ENCODE data around the gene PSMC4. TPM values are rescaled to one million over a fixed set of nuclear protein-coding genes. Genes with fewer than 3 reads are reported as not detected.

Gene PSMC4
- total and polyA plus RNA-seq, 7 donors, result 52.9 to 95.7 (median 74.6) TPM

GRCh38 chr19:39968789-39969188 lies 2.2 kb upstream of the PSMC4 start:
- Histone ChIP-seq H3K9me3 (no peaks in the 10 kb centered on the region), H3K36me3 (peaks cover 5 to 17% (median 9%) of the 10 kb centered on the region in 4 donors), H3K4me3 (no peak overlapping the region), H3K27ac (no peak overlapping the region), H3K27me3 (no peaks in the 10 kb centered on the region), H3K4me1 (peaks cover 0 to 23% (median 21%) of the 10 kb centered on the region in 4 donors)
- no peak for DNase-seq
- intact Hi-C loops (cut with DNase I), result no loop called here
- WGBS, 2 donors, result 95 to 97% methylated on average over 15 of the region's 15 CpGs
- TF ChIP-seq, protein P1, sequence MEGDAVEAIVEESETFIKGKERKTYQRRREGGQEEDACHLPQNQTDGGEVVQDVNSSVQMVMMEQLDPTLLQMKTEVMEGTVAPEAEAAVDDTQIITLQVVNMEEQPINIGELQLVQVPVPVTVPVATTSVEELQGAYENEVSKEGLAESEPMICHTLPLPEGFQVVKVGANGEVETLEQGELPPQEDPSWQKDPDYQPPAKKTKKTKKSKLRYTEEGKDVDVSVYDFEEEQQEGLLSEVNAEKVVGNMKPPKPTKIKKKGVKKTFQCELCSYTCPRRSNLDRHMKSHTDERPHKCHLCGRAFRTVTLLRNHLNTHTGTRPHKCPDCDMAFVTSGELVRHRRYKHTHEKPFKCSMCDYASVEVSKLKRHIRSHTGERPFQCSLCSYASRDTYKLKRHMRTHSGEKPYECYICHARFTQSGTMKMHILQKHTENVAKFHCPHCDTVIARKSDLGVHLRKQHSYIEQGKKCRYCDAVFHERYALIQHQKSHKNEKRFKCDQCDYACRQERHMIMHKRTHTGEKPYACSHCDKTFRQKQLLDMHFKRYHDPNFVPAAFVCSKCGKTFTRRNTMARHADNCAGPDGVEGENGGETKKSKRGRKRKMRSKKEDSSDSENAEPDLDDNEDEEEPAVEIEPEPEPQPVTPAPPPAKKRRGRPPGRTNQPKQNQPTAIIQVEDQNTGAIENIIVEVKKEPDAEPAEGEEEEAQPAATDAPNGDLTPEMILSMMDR (IDR thresholded peaks at IDR 0.05), result no peak
- TF ChIP-seq EP300 (IDR thresholded peaks at IDR 0.05), result no peak
- TF ChIP-seq POLR2A (IDR thresholded peaks at IDR 0.05), result no peak
- no peak for TF ChIP-seq POLR2AphosphoS5 (IDR thresholded peaks at IDR 0.05)

DNA sequence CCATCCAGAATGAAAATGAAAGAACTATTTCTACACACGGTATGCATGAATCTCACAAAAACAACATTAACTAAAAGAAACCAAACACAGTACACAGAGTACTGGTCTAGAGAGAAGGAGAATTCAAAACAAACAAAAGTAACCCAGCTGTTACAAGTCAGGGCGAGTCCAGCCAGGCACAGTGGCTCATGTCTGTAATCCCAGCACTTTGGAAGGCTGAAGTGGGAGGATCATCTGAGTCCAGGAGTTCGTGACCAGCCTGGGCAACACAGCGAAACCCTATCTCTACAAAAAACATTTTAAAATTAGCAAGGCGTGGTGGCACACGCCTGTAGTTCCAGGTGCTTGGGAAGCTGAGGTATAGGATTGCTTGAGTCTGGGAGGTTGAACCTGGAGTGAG lies 1.7 kb upstream of the PSMC4 start:
- intact Hi-C loops (cut with DNase I), result no loop called here
- peaks cover 10 to 21% (median 14%) of the 10 kb centered on the region in 4 donors for H3K36me3 ChIP-seq
- 46 to 69% methylated on average over 6 of the region's 6 CpGs for WGBS, 2 donors
- peaks cover 0 to 23% (median 21%) of the 10 kb centered on the region in 4 donors for H3K4me1 ChIP-seq
- H3K4me3 ChIP-seq, result no peak overlapping the region
- no peaks in the 10 kb centered on the region for H3K27me3 ChIP-seq
- no peak overlapping the region for H3K27ac ChIP-seq
- no peaks in the 10 kb centered on the region for H3K9me3 ChIP-seq
- DNase-seq, result no peak
- TF ChIP-seq, protein P1 (IDR thresholded peaks at IDR 0.05), result no peak
- TF ChIP-seq POLR2A (IDR thresholded peaks at IDR 0.05), result no peak
- no peak for TF ChIP-seq POLR2AphosphoS5 (IDR thresholded peaks at IDR 0.05)
- TF ChIP-seq EP300 (IDR thresholded peaks at IDR 0.05), result no peak

- TF ChIP-seq EP300 (IDR thresholded peaks at IDR 0.05), result no peak
- no peak for TF ChIP-seq POLR2A (IDR thresholded peaks at IDR 0.05)
- TF ChIP-seq, protein P1 (IDR thresholded peaks at IDR 0.05), result no peak
- no peak for TF ChIP-seq POLR2AphosphoS5 (IDR thresholded peaks at IDR 0.05)
- intact Hi-C loops (cut with DNase I), result loop anchor here (1.0 to 5.0 kb wide), 4 partner anchors 124 to 418 kb away; partner anchors contain the start of genes DYRK1B and FBL
- no peaks in the 10 kb centered on the region for H3K27me3 ChIP-seq
- H3K9me3 ChIP-seq, result no peaks in the 10 kb centered on the region
- peaks cover 0 to 23% (median 21%) of the 10 kb centered on the region in 4 donors for H3K4me1 ChIP-seq
- peak overlapping the region; percentile 66 to 93 (median 80) for H3K4me3 ChIP-seq
- no peak for DNase-seq
- peak overlapping the region; percentile 86 to 93 (median 90) for H3K27ac ChIP-seq
- H3K36me3 ChIP-seq, result peaks cover 16 to 27% (median 20%) of the 10 kb centered on the region in 4 donors
- whole genome bisulfite sequencing, 2 donors, result 63 to 69% methylated on average over 13 of the region's 13 CpGs
These were observed 1.1 kb upstream of the PSMC4 start for GRCh38 chr19:39969681-39970424.

GRCh38 chr19:39970425-39970674 lies 615 bp upstream of the PSMC4 start:
- Histone ChIP-seq H3K4me1 (peaks cover 0 to 23% (median 21%) of the 10 kb centered on the region in 4 donors), H3K36me3 (peaks cover 19 to 32% (median 21%) of the 10 kb centered on the region in 4 donors), H3K4me3 (peak overlapping the region; percentile 66 to 93 (median 80)), H3K27ac (peak overlapping the region; percentile 86 to 93 (median 90)), H3K9me3 (no peaks in the 10 kb centered on the region), H3K27me3 (no peaks in the 10 kb centered on the region)
- intact Hi-C loops (cut with DNase I), result loop anchor here (1.0 to 5.0 kb wide), 4 partner anchors 124 to 418 kb away; partner anchors contain the start of genes DYRK1B and FBL
- 1 to 4% methylated on average over 11 of the region's 11 CpGs for WGBS, 2 donors
- DNase-seq, result no peak
- TF ChIP-seq, protein P1 (IDR thresholded peaks at IDR 0.05), result no peak
- TF ChIP-seq POLR2A (IDR thresholded peaks at IDR 0.05) (no peak), EP300 (IDR thresholded peaks at IDR 0.05) (no peak), POLR2AphosphoS5 (IDR thresholded peaks at IDR 0.05) (no peak)

Measured in sigmoid colon (tissue), 7 donors.